Inferior parietal cortex (tissue), 1 donor: ENCODE measurements around the gene OR52J3.
A peak's percentile ranks its signal among the peaks of the same experiment; 100 is the strongest.
"Not testable (repeated sequence)": the region's sequence is repeated elsewhere in the genome, so short reads cannot be mapped to it uniquely, and the experiment has no call there.

Experiments
- DNase-seq: peaks from one replicate; pipeline ENCODE4 v3.0.0-alpha.2; 2016; ENCODE audit errors: extremely low spot score

The OR52J3 gene

GRCh38 chr11:5046226-5046625, at the start of gene OR52J3:
Gene OR52J3, plus strand, starts transcription at chr11:5046526. Its CDS starts 0 bp downstream, at chr11:5046526.
- no peak for DNase-seq

DNA sequence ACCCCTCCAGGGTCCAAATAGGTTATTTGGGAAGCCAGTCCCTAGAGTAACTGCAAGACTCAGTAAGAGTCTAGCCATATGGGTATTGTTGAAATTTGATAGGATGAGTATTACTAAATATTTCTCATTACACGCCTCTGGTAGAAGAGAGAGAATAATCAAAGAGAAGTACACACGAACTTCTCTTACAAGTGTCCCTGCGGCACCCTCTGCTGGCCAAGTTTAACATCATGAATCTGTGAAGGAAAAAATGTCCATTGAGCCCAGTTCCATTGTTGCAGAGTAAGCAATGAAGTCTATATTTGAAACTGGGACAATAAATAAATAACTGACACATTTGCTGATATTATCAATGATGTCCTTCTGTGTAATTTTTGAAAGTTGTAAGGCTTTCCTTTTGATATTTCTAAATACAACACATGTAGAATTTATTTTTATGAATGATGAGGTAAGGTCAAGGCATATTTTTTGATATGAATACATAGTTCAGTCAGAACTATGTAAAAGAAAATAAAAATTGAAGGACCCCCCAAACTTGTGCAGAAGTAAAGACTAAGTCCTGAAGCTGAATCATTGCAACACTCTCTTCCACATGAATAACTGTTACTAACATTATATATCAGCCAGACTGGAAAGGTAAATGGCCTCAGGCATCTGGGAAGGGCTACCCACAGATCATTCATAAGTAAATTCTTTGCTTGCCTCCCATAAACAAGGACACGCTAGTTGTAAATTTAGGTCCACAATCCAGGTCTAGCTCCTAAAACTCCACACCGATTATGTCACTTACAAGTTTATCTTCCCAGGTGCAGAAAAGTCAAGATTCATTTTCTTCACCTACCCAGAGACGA, 41.7 kb upstream of the OR52J3 start:
- DNase-seq = peak; percentile 70

- no peak for DNase-seq
These were observed 38.8 kb upstream of the OR52J3 start for GRCh38 chr11:5007561-5007960.

DNA sequence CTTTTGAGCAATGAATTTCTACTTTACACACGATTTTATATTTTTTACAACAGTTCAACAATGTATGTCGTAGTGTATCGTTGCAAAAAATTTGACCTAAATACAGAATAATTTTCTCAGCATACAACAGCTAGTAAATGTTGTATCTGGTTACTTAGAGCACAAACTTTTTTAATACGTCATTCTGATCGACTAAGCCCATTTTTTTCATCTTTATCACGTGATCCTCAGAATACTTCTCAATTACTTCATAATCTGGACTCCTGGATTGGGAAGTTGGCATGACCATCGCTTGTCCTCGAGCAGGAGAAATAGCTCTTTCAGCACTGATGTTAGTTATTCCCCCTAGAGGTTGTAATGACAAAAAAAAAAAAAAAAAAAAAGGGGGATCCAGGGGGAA, 35.1 kb upstream of the OR52J3 start:
- DNase-seq = no peak

- no peak for DNase-seq
These were observed 33.3 kb upstream of the OR52J3 start for GRCh38 chr11:5013012-5013411.

DNA sequence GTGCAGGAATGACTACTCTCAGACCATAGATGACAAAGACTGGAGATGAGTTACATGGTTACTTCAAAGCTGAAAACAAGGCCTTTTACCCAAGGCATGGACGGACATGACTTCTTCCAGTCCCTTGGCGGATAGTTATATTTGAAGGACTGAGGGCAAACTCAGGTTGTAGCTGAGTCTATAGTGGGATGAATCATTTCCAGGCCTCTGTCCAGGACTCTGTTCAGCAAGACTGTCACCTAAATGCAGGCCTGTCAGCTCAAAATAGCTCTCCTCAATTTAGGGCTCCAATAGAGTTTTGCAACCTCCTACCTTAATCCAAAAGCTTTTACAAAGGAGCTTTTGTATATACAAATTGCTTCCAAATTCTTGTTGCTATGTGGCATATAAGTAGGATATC, 24.3 kb upstream of the OR52J3 start:
- no peak for DNase-seq

GRCh38 chr11:5036669-5037068, 9.7 kb upstream of the OR52J3 start:
- no peak for DNase-seq

DNA sequence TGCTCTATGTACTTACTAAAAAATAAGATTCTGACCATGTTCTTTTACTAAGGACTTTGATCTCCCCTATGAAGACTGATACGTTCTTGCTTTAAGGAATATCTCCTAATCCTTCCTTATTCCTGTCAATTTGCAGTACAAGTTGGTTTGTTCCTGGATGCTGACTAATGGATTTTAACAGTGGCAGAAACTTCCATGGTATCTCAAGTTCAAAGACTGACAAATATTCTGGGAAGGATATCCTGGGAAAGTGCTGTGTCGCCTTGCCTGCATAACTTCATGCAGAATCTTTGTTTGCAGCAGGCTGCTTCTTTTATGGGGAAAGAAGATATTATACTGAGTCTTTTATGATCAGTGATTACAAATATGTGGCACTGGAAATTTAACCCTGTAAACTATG, 8.4 kb upstream of the OR52J3 start:
- no peak for DNase-seq

DNA sequence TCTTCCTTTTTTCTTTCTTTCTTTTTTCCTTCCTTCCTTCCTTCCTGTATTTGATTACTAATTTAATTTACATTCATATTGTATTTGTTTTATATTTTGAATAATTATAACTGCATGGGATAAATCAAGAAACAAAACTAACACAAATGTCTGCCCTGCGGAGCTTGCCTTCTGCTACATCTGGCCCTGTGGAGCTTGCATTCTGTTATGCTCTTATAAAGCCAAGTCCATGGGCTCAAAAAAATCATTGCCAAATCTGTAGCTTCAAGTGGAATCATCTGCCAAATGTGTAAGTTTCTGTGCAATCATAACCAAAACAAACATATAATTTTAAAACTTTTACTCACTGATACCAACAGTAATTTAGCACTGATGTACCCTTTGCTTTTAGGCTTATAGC, 8.0 kb upstream of the OR52J3 start:
- no peak for DNase-seq

DNA sequence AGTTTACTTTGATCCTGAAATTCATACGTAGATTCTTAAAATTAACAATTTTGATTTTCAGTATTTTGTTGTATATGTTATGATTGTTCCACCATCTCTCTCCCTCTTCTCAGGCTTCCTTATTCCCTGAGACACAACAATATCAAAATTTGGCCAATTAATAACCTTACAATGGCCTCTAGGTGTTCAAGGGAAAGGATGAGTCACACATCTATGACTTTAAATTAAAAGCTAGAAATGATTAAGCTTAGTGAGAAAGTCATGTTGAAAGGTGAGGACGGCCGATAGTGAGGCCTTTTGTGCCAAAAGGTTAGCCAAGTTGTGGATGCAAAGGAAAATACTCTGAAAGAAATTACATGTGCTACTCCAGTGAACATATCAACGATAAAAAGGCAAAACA, 5.5 kb upstream of the OR52J3 start:
- DNase-seq = no peak

- DNase-seq = no peak
These were observed 4.2 kb upstream of the OR52J3 start for GRCh38 chr11:5042091-5042490.

GRCh38 chr11:5043380-5043779, 2.9 kb upstream of the OR52J3 start:
- DNase-seq = no peak

GRCh38 chr11:5046754-5047330, 516 bp downstream of the OR52J3 start:
- DNase-seq = no peak

- not testable (repeated sequence) for DNase-seq
These were observed 12.4 kb downstream of the OR52J3 start for GRCh38 chr11:5058679-5059078.

DNA sequence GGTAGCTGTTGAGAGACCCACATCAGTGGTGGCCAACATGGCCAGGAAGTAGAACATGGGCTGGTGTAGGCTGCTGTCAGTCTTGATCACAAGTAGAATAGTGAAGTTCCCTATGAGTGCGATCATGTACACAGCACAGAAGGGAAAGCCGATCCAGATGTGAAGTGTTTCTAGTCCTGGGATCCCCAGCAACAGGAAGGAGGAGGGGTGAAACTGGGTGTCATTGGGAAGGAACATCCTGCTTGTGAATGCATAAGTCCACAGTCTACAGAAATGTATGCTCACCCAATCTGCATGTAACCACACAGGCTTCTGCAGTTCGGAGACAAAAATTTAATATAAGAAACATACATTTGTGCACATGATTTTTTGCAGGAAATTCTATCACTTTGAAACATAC, 13.1 kb downstream of the OR52J3 start, which contains the start of gene OR52E2:
Gene OR52E2 (minus strand): TSS at position 237 of the 400 bp plus-strand sequence. CDS start 0 bp downstream, at position 237.
- no peak for DNase-seq

DNA sequence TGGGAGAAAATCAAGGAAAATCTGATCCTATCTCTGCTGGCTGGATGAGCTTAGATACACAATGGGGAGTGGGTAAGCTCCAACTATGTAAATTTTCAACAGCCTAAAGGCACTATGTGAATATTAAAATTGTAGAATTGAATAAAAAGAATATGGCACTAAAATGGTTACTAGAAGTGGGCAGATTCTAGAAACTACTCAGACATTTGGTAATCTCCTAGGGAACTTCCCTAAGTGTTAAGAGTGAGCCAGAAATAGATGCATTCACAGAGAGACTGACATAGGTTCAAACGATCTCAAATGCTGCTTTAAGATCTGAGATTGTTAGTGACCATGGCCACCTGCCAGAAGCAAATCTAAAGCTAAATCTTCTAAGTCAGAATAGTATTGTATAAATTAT, 18.7 kb downstream of the OR52J3 start:
- DNase-seq = no peak

- no peak for DNase-seq
These were observed 22.9 kb downstream of the OR52J3 start, which contains the start of gene OR52E1 for GRCh38 chr11:5069272-5069671. Gene OR52E1, plus strand, starts transcription at chr11:5069572.

DNA sequence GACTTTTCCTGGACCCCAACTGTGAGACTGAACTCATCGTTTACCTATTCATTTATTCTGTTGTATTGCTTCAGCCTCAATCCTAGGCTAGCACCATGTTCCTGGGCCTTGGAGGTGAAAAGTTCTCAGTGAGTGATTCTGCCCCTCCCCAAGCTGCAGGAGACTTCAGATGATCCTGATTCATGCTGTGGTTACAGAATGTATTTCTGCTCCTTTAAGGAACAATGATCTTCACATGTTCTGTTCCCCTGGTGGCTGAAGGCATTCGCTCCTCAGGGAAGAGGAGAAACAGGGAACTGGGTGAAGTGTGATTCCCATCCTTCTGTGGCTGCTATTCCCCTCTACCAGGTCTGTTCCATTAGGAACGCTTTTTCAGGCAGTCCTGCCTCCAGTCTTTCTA, 25.5 kb downstream of the OR52J3 start:
- no peak for DNase-seq

DNA sequence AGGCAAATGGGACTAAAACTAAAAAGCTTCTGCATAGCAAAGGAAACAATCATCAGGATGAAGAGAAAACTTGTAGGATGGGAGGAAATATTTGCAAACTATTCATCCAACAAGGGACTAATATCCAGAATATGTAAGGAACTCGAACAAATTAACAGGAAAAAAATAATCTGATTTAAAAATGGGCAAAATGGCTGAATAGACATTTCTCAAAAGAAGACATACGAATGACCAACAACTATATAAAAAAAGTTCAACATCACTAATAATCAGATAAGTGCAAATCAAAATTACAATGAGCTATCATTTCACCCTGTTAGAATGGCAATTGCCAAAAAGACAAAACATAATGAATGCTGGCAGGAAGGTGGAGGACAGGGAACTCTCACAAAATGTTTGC, 35.1 kb downstream of the OR52J3 start:
- DNase-seq = no peak

GRCh38 chr11:5083602-5084001, 37.3 kb downstream of the OR52J3 start:
- DNase-seq = no peak

DNA sequence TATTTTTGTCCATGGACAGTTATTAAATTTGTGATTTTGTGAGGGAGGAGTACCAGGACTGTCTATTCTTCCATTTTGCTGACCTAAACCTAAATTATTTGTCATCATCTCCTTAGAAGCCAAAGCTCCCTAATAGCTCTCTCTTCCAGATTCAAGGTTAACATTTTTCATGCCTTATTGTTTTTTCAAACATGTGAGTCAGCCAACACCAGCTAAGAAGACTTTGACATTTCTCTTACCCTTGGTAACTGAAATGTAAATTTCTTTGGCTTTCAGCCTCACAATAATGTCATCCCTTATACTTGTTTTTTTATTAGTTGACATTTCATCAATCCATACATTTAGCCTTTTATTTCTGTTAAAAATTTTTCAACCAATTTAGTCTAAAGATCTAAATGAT, 42.2 kb downstream of the OR52J3 start:
- no peak for DNase-seq

GRCh38 chr11:5090668-5091067, 44.3 kb downstream of the OR52J3 start:
- no peak for DNase-seq
